HUDEP-2 (cell line): Measurements from ENCODE around the gene MBD6.
"Not testable (repeated sequence)": the region's sequence is repeated elsewhere in the genome, so short reads cannot be mapped to it uniquely, and the experiment has no call there.

ENCODE experiments used
- DNase-seq, 76 experiments: peaks; one replicate each; lab custom pipeline; 2025; ENCODE audit not compliant: unreplicated experiment in 76 of 76; lab: John Stamatoyannopoulos, UW

MBD6 gene

DNA sequence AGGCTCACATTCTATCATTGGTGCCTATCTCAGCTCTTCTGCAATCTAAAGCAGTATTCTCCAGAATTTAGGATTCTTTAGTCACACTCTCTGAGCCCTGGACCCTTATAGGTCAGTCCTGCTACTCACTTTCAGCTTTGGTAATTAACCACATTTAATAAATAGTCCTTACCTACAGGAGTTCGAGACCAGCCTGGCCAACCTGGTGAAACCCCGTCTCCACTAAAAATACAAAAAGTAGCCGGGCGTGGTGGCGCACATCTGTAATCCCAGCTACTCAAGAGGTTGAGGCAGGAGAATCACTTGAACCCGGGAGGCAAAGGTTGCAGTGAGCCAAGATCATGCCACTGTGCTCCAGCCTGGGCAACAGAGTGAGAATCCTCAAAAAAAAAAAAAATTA is 8.9 kb upstream of the MBD6 start:
- DNase-seq: not testable (repeated sequence)

DNA sequence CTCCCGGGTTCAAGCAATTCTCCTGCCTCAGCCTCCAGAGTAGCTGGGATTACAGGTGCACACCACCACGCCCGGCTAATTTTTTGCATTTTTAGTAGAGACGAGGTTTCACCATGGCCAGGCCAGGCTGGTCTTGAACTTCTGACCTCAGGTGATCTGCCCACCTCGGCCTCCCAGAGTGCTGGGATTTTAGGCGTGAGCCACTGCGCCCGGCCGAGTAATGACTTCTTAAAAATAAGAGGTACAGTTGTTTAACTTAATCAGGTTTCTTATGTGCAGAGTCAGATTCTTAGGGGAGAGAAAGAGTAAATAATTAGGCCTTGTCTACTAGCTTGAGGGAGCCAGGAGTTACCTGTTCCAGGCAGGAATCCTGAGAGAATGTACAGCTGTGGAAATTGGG is 8.4 kb upstream of the MBD6 start:
- not testable (repeated sequence) for DNase-seq

DNA sequence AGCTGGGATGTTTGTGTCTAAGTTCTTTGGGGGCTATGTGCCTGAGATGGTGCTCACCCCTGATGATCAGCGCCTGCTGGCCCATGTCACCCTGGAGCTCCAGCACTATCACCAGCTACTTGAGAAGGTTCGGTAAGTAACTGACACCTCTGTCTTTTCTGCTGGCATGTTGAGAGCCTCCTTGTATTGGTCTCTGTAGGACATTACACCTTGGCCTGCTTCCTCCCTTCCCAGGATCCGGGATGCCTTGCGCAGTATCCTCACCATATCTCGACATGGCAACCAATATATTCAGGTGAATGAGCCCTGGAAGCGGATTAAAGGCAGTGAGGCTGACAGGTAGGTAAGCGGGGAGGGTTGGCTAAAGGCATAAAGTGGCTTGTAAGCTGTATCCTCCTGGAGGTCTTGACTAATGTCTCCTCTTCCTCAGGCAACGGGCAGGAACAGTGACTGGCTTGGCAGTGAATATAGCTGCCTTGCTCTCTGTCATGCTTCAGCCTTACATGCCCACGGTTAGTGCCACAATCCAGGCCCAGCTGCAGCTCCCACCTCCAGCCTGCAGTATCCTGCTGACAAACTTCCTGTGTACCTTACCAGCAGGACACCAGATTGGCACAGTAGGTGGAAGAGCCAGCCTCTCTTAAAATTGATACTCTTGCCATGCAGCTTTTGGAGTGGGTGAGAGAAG is 7.8 kb upstream of the MBD6 start:
- DNase-seq: no peak

DNA sequence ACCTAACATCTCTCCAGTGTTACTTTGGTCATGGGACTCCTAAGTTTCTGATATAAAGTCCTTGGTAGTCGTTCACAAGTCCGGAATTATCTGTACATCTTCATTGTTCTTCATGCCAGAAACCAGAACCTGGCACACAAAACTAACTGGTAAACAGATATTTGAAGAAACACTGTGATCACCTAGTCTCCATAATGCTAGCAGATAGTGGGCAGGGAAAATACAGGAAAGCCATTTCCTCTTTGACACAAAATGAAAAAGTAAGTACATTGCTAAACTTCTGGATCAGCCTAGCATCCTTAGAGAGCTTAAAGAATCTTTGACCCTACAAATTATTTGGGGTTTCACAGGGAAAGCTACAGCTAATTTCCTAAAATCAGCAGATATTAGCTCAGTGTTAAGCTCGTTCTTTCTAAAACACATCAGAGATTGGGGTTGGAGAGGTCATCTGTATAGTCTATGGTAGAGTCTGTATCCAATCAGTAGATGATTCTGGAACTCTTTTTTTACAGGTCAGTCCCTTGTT is 7.2 kb upstream of the MBD6 start:
- no peak for DNase-seq

DNA sequence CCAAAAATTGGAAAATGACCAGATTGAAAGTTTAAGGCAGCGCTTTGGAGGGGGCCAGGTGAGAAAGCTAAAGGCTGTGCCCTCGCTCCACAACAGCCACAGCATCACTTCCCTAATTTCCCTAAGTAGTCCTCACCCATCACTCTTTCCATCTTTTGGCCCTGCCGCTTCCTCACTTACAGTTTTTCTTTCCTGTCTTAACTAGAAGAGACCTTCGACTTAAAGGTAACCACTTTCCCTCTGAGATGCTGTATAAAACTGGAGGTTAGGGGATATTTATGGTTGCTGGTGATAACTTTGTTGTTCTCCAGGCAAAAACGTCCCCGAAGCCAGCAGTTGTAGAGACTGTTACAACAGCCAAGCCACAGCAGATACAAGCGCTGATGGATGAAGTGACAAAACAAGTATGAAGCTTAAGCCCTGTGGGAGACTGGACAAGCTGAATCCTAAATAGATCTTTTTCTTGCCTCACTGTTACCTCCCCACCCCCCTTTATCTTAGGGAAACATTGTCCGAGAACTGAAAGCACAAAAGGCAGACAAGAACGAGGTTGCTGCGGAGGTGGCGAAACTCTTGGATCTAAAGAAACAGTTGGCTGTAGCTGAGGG is 6.6 kb upstream of the MBD6 start:
- no peak for DNase-seq

DNA sequence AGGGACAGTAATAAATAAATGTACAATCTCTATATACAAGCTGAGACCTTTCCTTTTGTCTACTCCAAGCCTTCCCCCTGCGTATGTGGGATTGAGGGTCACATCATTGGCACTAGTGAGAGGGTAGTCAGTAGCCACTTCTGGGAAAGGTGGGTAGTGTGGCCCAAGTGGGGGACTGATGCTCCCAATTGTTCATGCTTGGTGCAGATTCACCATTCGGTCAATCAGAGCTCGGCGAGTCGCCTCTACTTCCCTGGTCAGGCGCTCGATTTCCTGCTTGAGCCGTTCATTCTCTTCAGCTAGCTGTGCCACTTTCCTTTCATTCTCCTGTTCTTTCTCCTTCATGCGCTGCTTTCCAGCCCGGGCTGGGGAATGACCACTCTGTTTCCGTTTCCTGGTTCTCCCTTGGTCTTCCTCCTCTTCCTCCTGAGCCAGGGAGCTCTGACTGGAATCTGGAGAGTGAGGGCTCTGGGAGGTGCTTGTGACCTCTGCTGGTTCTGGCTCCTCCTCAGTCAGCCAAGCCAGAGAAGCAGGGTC is 5.9 kb upstream of the MBD6 start:
- no peak for DNase-seq

DNA sequence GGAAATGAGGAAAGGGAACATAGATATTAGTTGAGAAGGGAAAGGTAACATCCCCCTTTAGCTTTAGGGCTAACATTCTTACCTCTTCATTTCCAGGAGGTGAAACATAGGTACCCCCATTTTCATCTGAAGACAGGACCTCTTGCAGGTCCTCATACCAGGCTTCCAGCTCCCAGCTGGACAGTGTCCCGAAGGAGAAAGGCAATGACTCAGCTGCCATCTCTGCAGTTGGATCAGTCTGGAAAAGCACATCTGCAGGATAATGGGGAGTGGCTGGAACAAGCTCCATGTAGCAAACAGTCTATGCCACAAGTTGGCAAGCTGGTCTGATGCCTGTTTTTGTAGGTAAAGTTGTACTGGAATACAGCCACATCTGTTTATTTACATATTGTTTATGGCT is 5.4 kb upstream of the MBD6 start:
- DNase-seq: no peak

DNA sequence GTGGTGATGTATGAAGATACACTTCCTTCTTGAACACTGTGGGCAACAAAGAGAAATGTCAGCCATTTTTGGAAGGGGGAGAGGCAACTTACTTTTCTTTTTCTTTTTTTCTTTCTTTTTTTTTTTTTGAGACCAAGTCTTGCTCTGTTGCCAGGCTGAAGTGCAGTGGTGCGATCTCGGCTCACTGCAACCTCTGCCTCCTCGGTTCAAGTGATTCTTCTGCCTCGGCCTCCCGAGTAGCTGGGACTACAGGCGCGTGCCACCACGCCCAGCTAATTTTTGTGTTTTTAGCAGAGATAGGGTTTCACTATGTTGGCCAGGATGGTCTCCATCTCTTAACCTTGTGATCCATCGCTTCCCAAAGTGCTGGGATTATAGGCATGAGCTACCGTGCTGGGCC is 4.9 kb upstream of the MBD6 start:
- not testable (repeated sequence) for DNase-seq

DNA sequence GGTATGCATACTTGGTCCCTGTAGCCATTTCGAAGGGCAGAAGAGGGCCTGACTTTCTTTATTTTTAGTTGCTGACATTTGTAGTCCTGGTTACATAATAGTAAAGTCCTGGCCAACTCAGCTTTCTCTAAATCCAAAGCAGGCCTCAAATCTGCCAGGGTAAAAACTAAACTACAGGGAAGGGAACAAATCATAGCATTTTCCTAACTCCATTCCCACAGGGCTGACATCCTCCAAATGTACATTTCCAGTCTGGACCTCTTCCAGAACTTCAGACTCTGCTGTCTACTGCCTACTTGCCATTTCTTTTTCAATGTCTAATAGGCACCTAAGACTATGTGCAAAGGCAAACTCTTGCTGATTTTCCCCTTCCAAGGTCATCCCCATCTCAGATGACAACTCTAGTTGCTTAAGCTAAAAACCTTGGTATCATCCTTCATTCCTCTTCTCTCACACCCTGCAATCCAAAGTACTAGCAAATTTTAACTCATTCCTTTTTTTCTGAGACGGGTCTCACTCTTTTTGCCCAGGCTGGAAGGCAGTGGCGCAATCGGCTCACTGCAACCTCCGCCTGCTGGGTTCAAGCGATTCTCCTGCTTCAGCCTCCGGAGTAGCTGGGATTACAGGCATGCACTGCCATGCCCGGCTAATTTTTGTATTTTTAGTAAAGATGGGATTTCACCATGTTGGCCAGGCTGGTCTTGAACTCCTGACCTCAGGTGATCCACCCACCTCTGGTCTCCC is 4.3 kb upstream of the MBD6 start:
- DNase-seq: no peak

DNA sequence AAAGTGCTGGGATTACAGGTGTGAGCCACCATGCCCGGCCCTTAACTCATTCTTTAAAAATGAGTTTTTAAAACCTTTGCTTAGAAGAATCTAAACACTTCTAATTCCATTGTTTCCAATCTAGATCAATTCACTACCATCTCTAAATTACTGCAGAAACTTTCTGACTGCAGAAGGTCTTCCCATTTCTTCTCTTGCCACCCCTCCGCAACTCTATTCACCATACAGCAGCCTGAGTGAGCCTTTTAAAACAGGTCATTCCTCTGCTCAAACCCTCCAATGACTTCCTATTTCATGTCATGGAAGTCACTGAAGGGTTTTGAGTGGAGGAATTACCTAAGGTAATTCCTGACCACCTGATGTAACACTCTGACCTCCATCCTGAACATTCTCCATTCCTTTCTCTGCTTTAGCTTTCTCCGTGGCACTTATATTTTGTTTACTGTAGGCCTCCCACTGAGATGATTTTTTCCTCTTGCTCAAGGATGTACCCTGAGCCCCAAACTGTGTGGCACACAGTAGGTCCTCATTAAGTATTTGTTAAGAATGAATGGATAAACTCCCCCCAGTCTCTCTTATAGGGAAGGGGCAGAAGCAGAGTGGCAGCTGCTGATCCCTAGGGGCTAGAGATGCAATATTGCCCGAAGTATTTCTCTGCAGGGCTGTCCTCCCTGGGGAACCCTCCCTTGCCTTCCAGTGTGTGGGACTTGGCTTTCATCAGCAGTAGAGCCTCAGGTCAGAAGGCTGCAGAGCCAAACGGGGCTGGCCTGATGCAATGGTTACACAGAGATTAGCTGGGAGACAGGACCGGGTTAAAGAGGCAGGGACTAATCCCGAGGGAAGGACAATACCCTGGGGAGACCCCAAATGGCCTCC is 3.5 kb upstream of the MBD6 start:
- peak in 18 of 76 experiments; percentile 2 to 41 (median 21) for DNase-seq

DNA sequence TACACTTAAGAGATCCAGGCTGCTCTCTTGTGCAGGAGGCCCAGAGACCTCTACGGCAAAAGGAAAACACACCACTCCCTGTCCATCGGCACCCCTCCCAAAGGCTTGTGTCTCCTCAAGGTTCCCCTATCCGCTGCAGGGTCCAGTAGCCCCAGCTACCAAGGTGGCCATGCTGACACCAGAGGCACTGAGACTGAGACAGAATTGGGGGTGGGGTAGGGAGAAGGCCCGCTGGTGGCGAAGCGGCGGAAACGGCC is 2.9 kb upstream of the MBD6 start:
- peak in 12 of 76 experiments; percentile 8 to 50 (median 34) for DNase-seq

DNA sequence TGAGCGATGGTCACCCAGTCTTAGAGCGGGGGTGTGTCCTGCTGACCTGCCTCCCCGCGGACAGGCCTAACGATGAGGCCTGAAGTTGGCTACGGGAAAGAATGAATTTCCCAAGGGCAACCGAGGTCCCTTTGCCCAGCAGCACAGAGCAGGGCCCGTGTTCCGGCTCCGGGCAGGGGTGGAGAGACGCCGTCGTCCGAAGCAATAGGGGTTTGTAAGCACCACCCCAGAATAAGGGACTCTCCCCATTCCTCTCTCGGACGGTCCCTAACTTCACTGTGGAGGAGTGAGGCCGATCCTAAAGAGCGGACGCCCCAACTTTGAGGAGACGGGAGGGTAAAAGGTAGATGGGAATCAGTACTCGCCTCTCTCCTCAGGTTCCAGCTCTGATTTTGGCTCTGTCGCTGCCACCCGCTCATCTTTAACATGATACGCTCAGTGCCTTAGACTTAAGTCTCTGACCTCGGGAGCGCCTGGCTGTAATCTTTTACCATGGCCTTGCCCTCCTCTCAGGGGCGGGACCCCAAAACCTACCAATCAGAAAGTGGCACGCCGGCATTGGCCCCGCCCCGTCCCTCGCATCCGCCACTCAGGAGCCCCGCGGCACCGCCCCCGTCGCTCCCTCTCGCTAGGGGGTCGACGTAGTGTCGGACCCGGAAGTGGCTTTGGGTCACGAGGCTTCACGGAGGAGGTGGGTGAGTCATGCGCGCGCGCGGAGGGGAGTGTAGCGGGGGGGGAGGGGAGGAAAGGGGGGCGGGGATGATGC is 2.4 kb upstream of the MBD6 start, which contains the start of gene DDIT3:
DDIT3 (minus strand) TSS at position 462 of the 766 bp plus-strand sequence. CDS start 3,108 bp downstream, outside the sequence.
- peak; percentile 32 to 99 (median 98) for DNase-seq

DNA sequence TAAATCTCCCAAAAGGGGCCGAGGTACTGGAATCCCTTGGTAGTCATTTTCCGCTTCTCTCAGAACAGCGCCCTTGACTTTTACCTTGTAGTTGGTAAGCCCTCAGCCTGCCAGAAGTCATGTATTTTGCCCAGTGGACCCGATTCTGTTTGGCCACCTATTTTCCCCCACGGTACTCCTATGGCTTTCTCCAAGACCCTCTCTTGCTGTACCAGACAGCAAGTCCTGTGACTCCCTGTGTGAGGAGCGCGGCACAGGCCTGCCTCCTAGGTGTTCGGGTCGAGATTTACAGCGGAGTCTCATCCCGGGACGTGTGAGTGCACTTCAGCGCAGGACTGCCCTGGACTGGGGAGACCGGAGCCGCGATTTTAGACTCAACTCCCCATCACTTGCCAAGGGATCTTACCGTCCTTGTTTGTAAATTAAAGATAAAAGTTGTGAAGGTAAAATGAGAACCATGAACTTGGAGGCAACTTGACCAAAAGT is 1.1 kb upstream of the MBD6 start:
- peak in 7 of 76 experiments; percentile 12 to 56 (median 40) for DNase-seq

DNA sequence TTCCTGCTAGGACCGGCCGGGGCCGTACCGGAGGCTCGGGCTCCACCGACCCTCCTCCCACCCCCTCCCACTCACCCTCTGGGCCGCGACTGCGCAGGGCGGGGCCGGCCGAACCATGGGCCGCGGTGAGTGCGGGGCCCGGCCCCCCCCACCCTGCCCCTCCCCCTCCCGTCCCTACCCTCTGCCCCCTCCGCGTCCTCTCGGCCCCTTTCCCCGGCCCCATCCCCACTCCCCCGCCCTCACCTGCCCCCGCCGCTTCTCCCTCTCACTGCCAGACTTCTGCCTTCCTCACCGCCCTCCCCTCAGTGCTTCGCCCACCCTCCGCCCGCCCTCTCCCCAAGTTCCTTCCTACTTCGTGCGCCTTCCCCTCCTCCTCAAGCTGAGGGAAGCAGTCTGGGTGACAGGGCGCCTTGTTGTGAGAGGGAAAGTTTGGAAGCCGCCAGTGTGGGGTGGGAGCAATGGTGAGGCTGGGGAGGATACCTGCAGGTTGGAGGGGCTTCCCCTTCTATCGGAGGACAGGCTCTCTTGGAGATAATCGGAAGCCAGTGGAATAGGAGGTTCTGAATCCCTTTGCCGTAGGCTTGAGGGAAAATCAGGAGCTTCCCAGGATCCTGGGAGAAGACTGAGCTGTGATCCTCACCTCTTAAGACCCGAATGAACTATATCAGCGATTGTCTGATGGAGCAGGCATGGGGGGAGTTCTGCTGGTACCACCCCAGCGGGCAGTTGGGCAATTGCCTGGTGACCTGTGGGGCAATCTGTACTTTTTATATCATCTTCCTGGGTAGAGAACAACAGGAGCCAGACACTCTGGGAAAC is 472 bp downstream of the MBD6 start:
- DNase-seq: peak in 4 of 76 experiments; percentile 11 to 41 (median 22)

DNA sequence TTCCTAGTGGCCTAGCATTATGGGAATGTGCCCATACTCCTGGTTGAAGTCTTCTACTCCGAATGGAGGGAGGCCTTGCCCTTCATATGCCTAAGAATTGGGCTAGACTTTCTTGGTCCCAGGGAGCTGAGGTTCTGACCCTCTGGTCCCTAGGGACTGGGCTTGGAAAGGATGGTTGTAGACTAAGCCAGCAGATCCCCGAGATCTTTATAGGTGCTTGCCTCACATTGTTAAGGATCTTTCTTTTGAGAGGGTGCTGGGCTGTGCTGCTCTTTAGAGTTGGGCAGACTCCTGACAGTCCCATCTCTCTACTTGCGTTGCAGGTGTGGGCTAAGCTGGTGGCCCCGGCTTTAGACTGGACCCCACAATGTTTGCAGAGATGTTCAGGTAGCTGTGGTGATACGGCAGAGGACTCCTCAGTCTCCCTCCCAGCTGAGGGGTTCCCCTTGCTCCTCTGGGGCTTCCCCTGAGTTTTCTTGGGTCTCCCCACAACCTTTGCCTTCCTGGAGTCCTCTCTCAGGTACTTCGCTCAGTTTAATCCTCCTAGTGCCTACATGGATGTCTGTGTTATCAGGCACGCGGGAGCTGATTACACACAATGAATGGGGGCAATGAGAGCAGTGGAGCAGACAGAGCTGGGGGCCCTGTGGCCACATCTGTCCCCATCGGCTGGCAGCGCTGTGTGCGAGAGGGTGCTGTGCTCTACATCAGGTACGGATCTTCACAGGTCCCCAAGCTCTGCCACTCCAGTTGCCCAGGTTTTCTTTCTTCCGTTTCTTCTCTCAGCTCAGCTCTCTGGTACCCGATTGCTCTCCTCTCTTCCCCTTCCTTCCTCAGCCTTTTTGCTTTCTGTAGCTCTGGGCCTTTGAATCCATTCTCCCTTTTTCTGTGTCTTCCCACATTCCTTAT is 1.3 kb downstream of the MBD6 start:
- no peak for DNase-seq

DNA sequence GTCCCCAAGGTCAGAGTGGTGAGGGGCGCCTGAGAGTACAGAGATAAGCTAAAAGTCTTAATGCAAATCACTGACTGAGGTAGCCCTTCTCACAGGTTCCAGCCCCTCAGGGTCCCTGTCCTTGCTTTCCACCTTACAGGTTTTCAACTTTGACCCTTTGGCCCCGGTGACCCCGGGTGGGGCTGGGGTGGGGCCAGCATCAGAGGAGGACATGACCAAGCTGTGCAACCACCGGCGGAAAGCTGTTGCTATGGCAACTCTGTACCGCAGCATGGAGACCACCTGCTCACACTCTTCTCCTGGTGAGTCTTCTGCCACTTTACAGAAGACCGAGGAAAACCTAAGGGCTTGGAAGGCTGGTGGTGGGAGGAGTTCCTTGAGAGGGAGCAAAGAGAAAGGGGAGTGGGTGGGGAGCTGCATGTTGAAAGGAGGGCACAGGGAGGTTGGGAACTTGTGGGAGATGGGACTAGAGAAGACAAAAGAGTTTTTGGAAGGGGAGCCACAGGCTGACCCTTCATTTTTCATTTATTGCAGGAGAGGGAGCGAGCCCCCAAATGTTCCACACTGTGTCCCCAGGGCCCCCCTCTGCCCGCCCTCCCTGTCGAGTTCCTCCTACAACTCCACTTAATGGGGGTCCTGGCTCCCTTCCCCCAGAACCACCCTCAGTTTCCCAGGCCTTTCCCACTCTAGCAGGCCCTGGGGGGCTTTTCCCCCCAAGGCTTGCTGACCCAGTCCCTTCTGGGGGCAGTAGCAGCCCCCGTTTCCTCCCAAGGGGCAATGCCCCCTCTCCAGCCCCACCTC is 2.4 kb downstream of the MBD6 start:
- DNase-seq: no peak
